T-cell (primary cell): ENCODE measurements around the gene WDR41. TPM values are rescaled to one million over a fixed set of nuclear protein-coding genes. Genes with fewer than 3 reads are reported as not detected.

Experiments used
- ATAC-seq, 4 experiments: fragments of 200-7000 bp in 3 of 4; fragments of 150-1000 bp in 1 of 4; cut with Tn5 transposase; replicated peaks in 1 of 4; 1 replicate in 3 of 4; 2 replicates in 1 of 4; pipeline ENCODE4 v1.10.0; 2021; ENCODE audit warnings: moderate library complexity in 3 of 4, mild to moderate bottlenecking in 2 of 4, moderate number of reproducible peaks in 1 of 4
- CTCF ChIA-PET, 2 donors: fragments of 300-600 bp; sonication (Branson Sonifier 250); formaldehyde crosslinking; loops; one replicate each; lab custom pipeline; 2022; ENCODE audit warnings: antibody characterized with exemption in 2 of 2; lab: Charles Lee
- POLR2A ChIA-PET, 2 donors: fragments of 300-600 bp; sonication (Branson Sonifier 250); formaldehyde crosslinking; loops; one replicate each; lab custom pipeline; 2022; ENCODE audit warnings: antibody characterized with exemption in 2 of 2; lab: Charles Lee
- DNase-seq, 35 experiments: peaks; one replicate each; pipeline versions ENCODE4 v3.0.0 to v3.0.0-alpha.2; 2013 to 2023
- H3K27ac ChIP-seq: one replicate; pipeline ENCODE4 v1.5.1; 2013; ENCODE audit warnings: low read length
- H3K27me3 ChIP-seq, 2 experiments: replicated peaks in 1 of 2; 1 replicate in 1 of 2; 2 replicates in 1 of 2; pipeline versions ENCODE4 v1.6.1 to v1.7.0; 2013; ENCODE audit warnings: low read length in 1 of 2, mixed read lengths in 1 of 2; ENCODE audit not compliant: control insufficient read depth in 2 of 2, insufficient read depth in 2 of 2; ENCODE audit errors: extremely low read depth in 1 of 2
- H3K36me3 ChIP-seq, 2 donors: 1 replicate in 1 of 2; 2 replicates in 1 of 2; pipeline versions ENCODE4 v1.6.1 to v1.7.0; 2013; ENCODE audit warnings: low read length in 1 of 2; ENCODE audit not compliant: control insufficient read depth in 2 of 2, insufficient read depth in 1 of 2; ENCODE audit errors: extremely low read depth in 1 of 2
- H3K4me1 ChIP-seq, 2 experiments: 1 replicate in 1 of 2; 2 replicates in 1 of 2; pipeline versions ENCODE4 v1.6.1 to v1.7.0; 2013; ENCODE audit warnings: low read length in 2 of 2, mixed read lengths in 1 of 2; ENCODE audit not compliant: insufficient read depth in 2 of 2, control insufficient read depth in 1 of 2; ENCODE audit errors: extremely low read depth in 1 of 2
- H3K4me3 ChIP-seq, 2 donors: 1 replicate in 1 of 2; 2 replicates in 1 of 2; pipeline versions ENCODE4 v1.5.1 to v1.7.0; 2013; ENCODE audit warnings: mild to moderate bottlenecking in 2 of 2, low read length in 1 of 2, moderate library complexity in 1 of 2; ENCODE audit not compliant: control insufficient read depth in 1 of 2; ENCODE audit errors: extremely low read depth in 1 of 2
- H3K9me3 ChIP-seq: 2 replicates; pipeline ENCODE4 v1.7.0; 2013
- H3K27ac Mint-ChIP-seq, 2 donors: one replicate each; pipeline ENCODE4 v1.8.0; 2020 to 2021; ENCODE audit warnings: mild to moderate bottlenecking in 2 of 2, mixed read lengths in 2 of 2
- H3K27me3 Mint-ChIP-seq, 2 donors: one replicate each; pipeline ENCODE4 v1.8.0; 2021 to 2022; ENCODE audit warnings: mixed read lengths in 2 of 2
- H3K36me3 Mint-ChIP-seq: one replicate; pipeline ENCODE4 v1.8.0; 2021; ENCODE audit warnings: mixed read lengths
- H3K4me1 Mint-ChIP-seq, 3 donors: one replicate each; pipeline ENCODE4 v1.8.0; 2020 to 2022; ENCODE audit warnings: mixed read lengths in 3 of 3, mild to moderate bottlenecking in 1 of 3
- H3K4me3 Mint-ChIP-seq, 3 donors: one replicate each; pipeline ENCODE4 v1.8.0; 2020 to 2022; ENCODE audit warnings: mild to moderate bottlenecking in 3 of 3, mixed read lengths in 3 of 3, moderate library complexity in 3 of 3
- H3K9me3 Mint-ChIP-seq, 3 donors: one replicate each; pipeline ENCODE4 v1.8.0; 2020 to 2022; ENCODE audit warnings: mixed read lengths in 3 of 3
- WGBS: methylation state at CpG from one replicate; pipeline ENCODE4 v1.1.5; 2013; ENCODE audit warnings: missing lambda C conversion rate; ENCODE audit not compliant: insufficient coverage; 5-methylcytosine and 5-hydroxymethylcytosine counted together
- total RNA-seq, 35 experiments: library from RNA in 6 of 35; stranded (reverse) in 6 of 35; fragments of 120-200 nt in 1 of 35; gene quantifications; one replicate each; pipeline versions ENCODE4 v1.2.1 to v1.2.4 and lab custom pipeline; 2013 to 2026

WDR41 gene
- total RNA-seq, 5 donors from 2014 or later (not counting 1 experiment from before 2014, with no cell fraction given): 8.3 to 13.5 (median 11.7) TPM

DNA sequence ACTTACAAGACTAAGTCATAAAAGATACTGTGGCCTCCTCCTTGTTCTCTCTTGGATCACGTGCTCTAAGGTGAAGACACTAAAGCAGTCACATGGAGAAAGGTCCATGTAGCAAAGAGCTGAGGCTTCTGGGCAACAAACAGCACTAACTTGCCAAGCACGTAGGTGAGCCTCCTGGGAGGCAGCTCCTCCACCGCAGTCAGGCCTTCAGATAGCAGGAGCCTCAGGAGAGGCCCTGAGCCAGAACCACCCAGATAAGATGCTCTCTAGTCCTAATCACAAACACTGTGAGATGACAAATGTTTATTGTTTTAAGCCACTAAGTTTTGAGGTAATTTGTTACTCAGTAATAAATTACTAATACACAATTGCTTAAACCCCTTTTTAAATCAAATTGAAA, 38.0 kb downstream of the WDR41 start:
- WGBS: 100% methylated on average over 1 of the region's 3 CpGs

DNA sequence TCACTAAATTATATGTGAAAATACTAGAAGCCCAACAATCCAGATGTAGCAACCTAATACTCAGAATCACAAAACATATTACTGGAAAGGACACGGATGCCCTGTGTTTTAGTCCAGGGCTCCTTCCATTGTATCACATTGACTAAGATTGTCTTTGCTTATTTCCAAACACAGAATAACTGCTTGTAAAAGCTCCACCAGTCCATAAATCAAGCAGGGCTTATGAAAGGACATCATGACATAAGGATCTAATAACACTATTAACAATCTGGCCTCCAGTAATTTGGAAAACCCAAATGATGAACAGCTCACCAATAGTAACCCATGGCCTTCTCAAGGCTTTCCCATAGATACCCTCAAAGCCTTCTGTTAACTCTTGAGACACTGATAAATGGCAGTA, 39.8 kb downstream of the WDR41 start:
- CTCF ChIA-PET: interaction anchor here in 1 of 2 donors (0.6 kb wide), 1 partner anchor 323 kb away, joined by 3 read pairs; no protein-coding TSS in a partner anchor
- H3K36me3 ChIP-seq: peaks cover 0 to 4% of the 10 kb centered on the region in 2 donors
- H3K27me3 ChIP-seq: no peaks in the 10 kb centered on the region
- 100% methylated on average over 1 of the region's 1 CpG for WGBS
- H3K9me3 ChIP-seq: no peaks in the 10 kb centered on the region
- ATAC-seq: no peak
- no peaks in the 10 kb centered on the region for H3K4me1 Mint-ChIP-seq
- DNase-seq: no peak
- H3K4me3 ChIP-seq: no peak overlapping the region
- POLR2A ChIA-PET: no interaction called here
- peaks cover 0 to 2% (median 2%) of the 10 kb centered on the region in 3 donors for H3K9me3 Mint-ChIP-seq
- H3K27ac Mint-ChIP-seq: no peak overlapping the region
- H3K4me3 Mint-ChIP-seq: no peak overlapping the region
- H3K36me3 Mint-ChIP-seq: peaks cover 61% of the 10 kb centered on the region
- no peaks in the 10 kb centered on the region for H3K4me1 ChIP-seq
- H3K27me3 Mint-ChIP-seq: no peaks in the 10 kb centered on the region
- H3K27ac ChIP-seq: no peak overlapping the region

More for the DNA sequence above, 38.0 kb downstream of the WDR41 start:
- Mint-ChIP-seq H3K4me1 (no peaks in the 10 kb centered on the region), H3K4me3 (no peak overlapping the region), H3K27ac (no peak overlapping the region), H3K9me3 (no peaks in the 10 kb centered on the region), H3K27me3 (no peaks in the 10 kb centered on the region), H3K36me3 (peaks cover 44% of the 10 kb centered on the region)
- Histone ChIP-seq H3K27me3 (no peaks in the 10 kb centered on the region), H3K4me3 (no peak overlapping the region), H3K4me1 (no peaks in the 10 kb centered on the region), H3K27ac (no peak overlapping the region), H3K36me3 (no peaks in the 10 kb centered on the region), H3K9me3 (no peaks in the 10 kb centered on the region)
- ChIA-PET POLR2A (no interaction called here), CTCF (no interaction called here)
- no peak for ATAC-seq
- DNase-seq: no peak

DNA sequence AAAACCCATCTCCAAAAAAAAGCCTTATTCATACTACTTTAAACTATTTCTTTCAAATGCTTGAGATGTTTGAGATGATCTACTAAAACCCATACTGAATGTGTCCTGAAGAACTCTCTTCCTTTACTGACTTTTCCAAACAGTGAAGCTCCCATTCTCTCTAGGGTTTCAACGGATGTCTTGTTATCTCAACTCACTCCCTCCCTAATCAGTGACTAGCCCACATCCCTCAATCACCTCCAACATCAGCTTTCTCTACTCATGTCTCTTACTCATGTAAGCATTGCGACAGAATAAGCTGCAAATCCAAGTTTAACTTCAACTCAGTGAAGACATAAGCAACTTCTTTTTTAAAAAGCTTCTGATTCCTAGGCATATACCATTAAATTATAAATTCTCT, 42.1 kb downstream of the WDR41 start:
- Histone ChIP-seq H3K27me3 (no peaks in the 10 kb centered on the region), H3K4me1 (no peaks in the 10 kb centered on the region), H3K4me3 (no peak overlapping the region), H3K36me3 (peaks cover 0 to 4% of the 10 kb centered on the region in 2 donors), H3K27ac (no peak overlapping the region), H3K9me3 (no peaks in the 10 kb centered on the region)
- CTCF ChIA-PET: no interaction called here
- peaks cover 75% of the 10 kb centered on the region for H3K36me3 Mint-ChIP-seq
- no peak for ATAC-seq
- H3K4me1 Mint-ChIP-seq: no peaks in the 10 kb centered on the region
- no peaks in the 10 kb centered on the region for H3K27me3 Mint-ChIP-seq
- H3K4me3 Mint-ChIP-seq: no peak overlapping the region
- H3K27ac Mint-ChIP-seq: no peak overlapping the region
- WGBS: 79% methylated on average over 1 of the region's 2 CpGs
- POLR2A ChIA-PET: no interaction called here
- DNase-seq: no peak
- H3K9me3 Mint-ChIP-seq: peaks cover 0 to 5% (median 2%) of the 10 kb centered on the region in 3 donors

DNA sequence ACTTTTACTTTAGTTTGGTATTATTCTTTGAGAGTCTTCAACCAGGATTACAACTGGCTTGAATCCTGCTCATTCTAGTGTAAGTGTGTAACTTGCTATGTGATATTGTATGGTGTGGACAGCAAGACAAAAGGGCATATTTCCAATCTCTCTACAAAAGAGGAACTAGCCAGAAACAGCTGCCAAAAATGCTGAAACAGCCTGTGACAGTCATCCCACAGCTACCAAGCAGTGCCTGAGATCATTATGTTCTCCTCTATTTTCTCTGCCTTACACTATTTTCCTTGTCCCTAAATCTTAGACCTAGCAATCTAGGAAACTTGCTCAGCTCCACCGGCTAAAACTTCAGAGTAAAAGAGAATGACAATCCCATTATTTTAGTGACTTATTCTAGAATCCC, 42.8 kb downstream of the WDR41 start:
- Mint-ChIP-seq H3K36me3 (peaks cover 79% of the 10 kb centered on the region), H3K27ac (no peak overlapping the region), H3K4me1 (no peaks in the 10 kb centered on the region), H3K9me3 (peaks cover 0 to 5% (median 2%) of the 10 kb centered on the region in 3 donors), H3K4me3 (no peak overlapping the region), H3K27me3 (no peaks in the 10 kb centered on the region)
- H3K27ac ChIP-seq: no peak overlapping the region
- H3K4me1 ChIP-seq: no peaks in the 10 kb centered on the region
- no peak overlapping the region for H3K4me3 ChIP-seq
- no peak for ATAC-seq
- POLR2A ChIA-PET: no interaction called here
- H3K27me3 ChIP-seq: no peaks in the 10 kb centered on the region
- H3K9me3 ChIP-seq: no peaks in the 10 kb centered on the region
- WGBS: 60% methylated on average over 1 of the region's 1 CpG
- no peak for DNase-seq
- CTCF ChIA-PET: no interaction called here
- H3K36me3 ChIP-seq: peaks cover 0 to 8% of the 10 kb centered on the region in 2 donors

DNA sequence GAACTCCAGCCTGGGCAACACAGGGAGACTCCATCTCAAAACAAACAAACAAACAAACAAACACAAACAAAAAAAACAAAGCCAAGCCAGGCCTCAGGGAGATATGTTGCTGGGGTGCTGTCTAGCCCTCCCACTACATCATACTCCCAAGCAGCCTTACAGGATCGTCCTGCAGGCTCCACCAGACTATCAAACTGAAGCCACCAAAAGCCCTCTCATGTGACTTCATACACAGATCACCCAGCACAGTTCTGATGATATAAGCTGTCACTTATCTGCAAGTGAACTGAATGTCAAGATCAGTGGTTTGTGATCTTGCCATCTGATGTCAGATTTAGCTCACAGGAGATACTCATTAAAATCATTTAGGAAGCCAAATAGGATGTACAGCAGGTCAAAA, 43.3 kb downstream of the WDR41 start:
- DNase-seq (no peak), ATAC-seq (no peak)
- ChIA-PET CTCF (no interaction called here), POLR2A (no interaction called here)
- H3K27ac Mint-ChIP-seq: no peak overlapping the region
- H3K27ac ChIP-seq: no peak overlapping the region
- H3K36me3 ChIP-seq: peaks cover 0 to 9% of the 10 kb centered on the region in 2 donors
- 100% methylated on average over 1 of the region's 1 CpG for WGBS
- H3K27me3 ChIP-seq: no peaks in the 10 kb centered on the region
- no peaks in the 10 kb centered on the region for H3K9me3 ChIP-seq
- H3K27me3 Mint-ChIP-seq: no peaks in the 10 kb centered on the region
- no peak overlapping the region for H3K4me3 ChIP-seq
- no peaks in the 10 kb centered on the region for H3K4me1 ChIP-seq
- no peaks in the 10 kb centered on the region for H3K4me1 Mint-ChIP-seq
- no peak overlapping the region for H3K4me3 Mint-ChIP-seq
- H3K9me3 Mint-ChIP-seq: peaks cover 0 to 5% (median 2%) of the 10 kb centered on the region in 3 donors
- H3K36me3 Mint-ChIP-seq: peaks cover 78% of the 10 kb centered on the region

DNA sequence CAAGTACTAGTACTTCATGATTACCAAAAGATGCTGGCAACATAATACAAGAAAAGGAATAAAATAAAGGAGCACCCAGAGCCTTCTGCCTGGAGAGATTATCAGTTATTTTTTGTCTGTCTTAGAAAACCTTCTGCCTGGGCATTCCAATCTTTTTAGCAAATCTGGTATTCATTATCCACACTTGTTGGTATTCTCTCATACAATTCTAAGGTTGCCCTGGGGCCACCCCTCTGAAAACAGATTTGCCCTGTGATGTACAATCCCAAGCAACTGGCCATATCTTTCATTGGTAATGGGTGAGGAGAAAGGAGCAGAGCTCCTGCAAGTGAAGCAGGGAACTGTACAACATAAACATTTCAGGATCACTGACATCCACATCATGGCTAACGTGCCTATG, 47.8 kb downstream of the WDR41 start:
- CTCF ChIA-PET: no interaction called here
- POLR2A ChIA-PET: interaction anchor here in 1 of 2 donors (0.6 kb wide), 1 partner anchor 11 kb away, joined by 4 read pairs; no protein-coding TSS in a partner anchor
- DNase-seq: no peak
- Mint-ChIP-seq H3K36me3 (peaks cover 63% of the 10 kb centered on the region), H3K27ac (no peak overlapping the region), H3K4me3 (no peak overlapping the region), H3K27me3 (no peaks in the 10 kb centered on the region), H3K9me3 (peaks cover 0 to 5% (median 2%) of the 10 kb centered on the region in 3 donors), H3K4me1 (no peaks in the 10 kb centered on the region)
- Histone ChIP-seq H3K4me3 (no peak overlapping the region), H3K4me1 (no peaks in the 10 kb centered on the region), H3K27me3 (no peaks in the 10 kb centered on the region), H3K9me3 (no peaks in the 10 kb centered on the region), H3K27ac (no peak overlapping the region), H3K36me3 (peaks cover 0 to 11% of the 10 kb centered on the region in 2 donors)
- WGBS: no CpG with 5 or more reads among the region's 1 CpG
- ATAC-seq: no peak
